Skeletal muscle tissue (tissue), 4 donors: Measurements from ENCODE around the gene MYO9B. TPM values are rescaled to one million over a fixed set of nuclear protein-coding genes. Genes with fewer than 3 reads are reported as not detected.
"Not testable (repeated sequence)": the region's sequence is repeated elsewhere in the genome, so short reads cannot be mapped to it uniquely, and the experiment has no call there.

ENCODE experiments used
- H3K27ac ChIP-seq: one replicate; pipeline ENCODE4 v1.7.0; 2013; ENCODE audit warnings: mild to moderate bottlenecking, low read depth, low read length, inconsistent platforms
- H3K27me3 ChIP-seq, 3 donors: one replicate each; pipeline ENCODE4 v1.7.0; 2013; ENCODE audit warnings: low read length in 3 of 3; ENCODE audit not compliant: control insufficient read depth in 3 of 3, insufficient read depth in 3 of 3
- H3K36me3 ChIP-seq, 3 donors: one replicate each; pipeline ENCODE4 v1.7.0; 2013; ENCODE audit warnings: low read length in 3 of 3; ENCODE audit not compliant: control insufficient read depth in 3 of 3, insufficient read depth in 3 of 3
- H3K4me1 ChIP-seq, 3 donors: one replicate each; pipeline ENCODE4 v1.7.0; 2013; ENCODE audit warnings: low read length in 3 of 3, mild to moderate bottlenecking in 3 of 3; ENCODE audit not compliant: control insufficient read depth in 3 of 3, insufficient read depth in 3 of 3
- H3K4me3 ChIP-seq, 3 donors: one replicate each; pipeline ENCODE4 v1.7.0; 2013; ENCODE audit warnings: low read length in 3 of 3
- H3K9ac ChIP-seq, 3 donors: one replicate each; pipeline ENCODE4 v1.7.0; 2013; ENCODE audit warnings: low read length in 3 of 3, mild to moderate bottlenecking in 3 of 3, moderate library complexity in 2 of 3, low read depth in 1 of 3
- H3K9me3 ChIP-seq, 3 donors: one replicate each; pipeline ENCODE4 v1.7.0; 2013; ENCODE audit warnings: low read length in 3 of 3; ENCODE audit not compliant: control insufficient read depth in 3 of 3
- total RNA-seq: library from RNA; depleted of rRNA; stranded (reverse); fragments of >200 nt; gene quantifications from one replicate; pipeline ENCODE4 v1.2.3, GENCODE V29; 2014
- donor health status: Osteomylitis.

The MYO9B gene
- total RNA-seq, 1 donor from 2014 or later = 12.5 TPM

DNA sequence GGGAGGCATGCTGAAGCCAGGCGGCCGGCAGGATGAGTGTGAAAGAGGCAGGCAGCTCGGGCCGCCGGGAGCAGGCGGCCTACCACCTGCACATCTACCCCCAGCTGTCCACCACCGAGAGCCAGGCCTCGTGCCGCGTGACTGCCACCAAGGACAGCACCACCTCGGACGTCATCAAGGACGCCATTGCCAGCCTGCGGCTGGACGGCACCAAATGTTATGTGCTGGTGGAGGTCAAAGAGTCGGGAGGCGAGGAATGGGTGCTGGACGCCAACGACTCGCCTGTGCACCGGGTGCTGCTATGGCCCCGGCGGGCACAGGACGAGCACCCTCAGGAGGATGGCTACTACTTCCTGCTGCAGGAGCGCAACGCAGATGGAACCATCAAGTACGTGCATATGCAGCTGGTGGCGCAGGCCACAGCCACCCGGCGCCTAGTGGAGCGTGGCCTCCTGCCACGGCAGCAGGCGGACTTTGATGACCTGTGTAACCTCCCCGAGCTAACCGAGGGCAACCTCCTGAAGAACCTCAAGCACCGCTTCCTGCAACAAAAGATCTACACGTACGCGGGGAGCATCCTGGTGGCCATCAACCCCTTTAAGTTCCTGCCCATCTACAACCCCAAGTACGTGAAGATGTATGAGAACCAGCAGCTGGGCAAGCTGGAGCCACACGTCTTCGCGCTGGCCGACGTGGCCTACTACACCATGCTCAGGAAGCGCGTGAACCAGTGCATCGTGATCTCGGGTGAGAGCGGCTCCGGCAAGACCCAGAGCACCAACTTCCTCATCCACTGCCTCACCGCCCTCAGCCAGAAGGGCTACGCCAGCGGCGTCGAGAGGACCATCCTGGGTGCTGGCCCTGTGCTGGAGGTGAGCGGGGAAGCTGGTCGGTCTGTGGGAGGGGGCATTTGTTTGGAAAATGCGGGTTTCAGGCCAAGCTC is 26.4 kb downstream of the MYO9B start:
- peaks cover 8 to 16% (median 14%) of the 10 kb centered on the region in 3 donors for H3K36me3 ChIP-seq
- H3K9ac ChIP-seq = no peak overlapping the region
- no peak overlapping the region for H3K27ac ChIP-seq

DNA sequence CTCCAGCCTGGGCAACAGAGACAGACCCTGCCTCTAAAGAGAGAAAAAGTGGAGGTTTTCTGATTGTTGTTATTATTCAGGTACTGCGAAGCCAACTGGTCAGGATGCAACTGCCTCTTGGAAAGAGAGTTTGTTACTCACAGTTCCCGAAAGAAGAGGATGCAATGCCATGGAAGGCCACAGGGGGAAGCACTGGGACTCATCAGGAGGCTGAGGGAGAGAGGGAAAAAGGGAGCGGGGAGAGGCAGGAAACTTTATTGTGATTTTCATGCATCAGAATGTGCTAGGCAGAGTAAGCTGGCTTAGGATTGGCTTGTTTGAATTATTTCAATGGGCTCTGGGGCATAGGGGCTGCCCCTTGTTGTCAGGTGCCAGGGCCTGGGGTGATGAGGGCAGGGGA is 27.6 kb downstream of the MYO9B start:
- H3K9ac ChIP-seq = no peak overlapping the region

More for the DNA sequence above, 26.4 kb downstream of the MYO9B start:
- Histone ChIP-seq H3K9me3 (no peaks in the 10 kb centered on the region), H3K27me3 (no peaks in the 10 kb centered on the region), H3K4me3 (no peak overlapping the region), H3K4me1 (peaks cover 0 to 4% (median 2%) of the 10 kb centered on the region in 3 donors)

DNA sequence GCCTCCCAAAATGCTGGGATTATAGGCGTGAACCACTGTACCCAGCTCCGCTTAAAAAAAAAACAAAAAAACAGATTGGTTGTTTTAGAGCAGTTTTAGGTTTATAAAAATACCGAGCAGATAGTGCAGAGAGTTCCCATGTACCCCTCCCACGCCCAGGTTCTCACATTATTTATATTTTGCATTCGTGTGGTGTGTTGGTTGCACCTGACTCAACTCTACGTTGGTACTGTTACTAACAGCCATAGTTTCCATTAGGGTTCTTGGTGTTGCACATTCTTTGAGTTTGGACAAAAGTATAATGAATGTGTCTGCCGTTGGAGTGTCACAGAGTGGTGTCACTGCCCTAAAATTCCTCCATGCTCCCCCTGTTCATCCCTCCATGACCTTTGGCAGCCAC is 29.1 kb downstream of the MYO9B start:
- Histone ChIP-seq H3K4me3 (no peak overlapping the region), H3K27ac (no peak overlapping the region), H3K36me3 (peaks cover 8 to 16% (median 14%) of the 10 kb centered on the region in 3 donors), H3K9ac (no peak overlapping the region), H3K27me3 (no peaks in the 10 kb centered on the region), H3K9me3 (no peaks in the 10 kb centered on the region), H3K4me1 (peaks cover 8 to 15% (median 12%) of the 10 kb centered on the region in 3 donors)

More for the DNA sequence above, 27.6 kb downstream of the MYO9B start:
- no peak overlapping the region for H3K27ac ChIP-seq
- no peak overlapping the region for H3K4me3 ChIP-seq
- no peaks in the 10 kb centered on the region for H3K27me3 ChIP-seq
- H3K9me3 ChIP-seq = no peaks in the 10 kb centered on the region
- peaks cover 8 to 10% (median 10%) of the 10 kb centered on the region in 3 donors for H3K4me1 ChIP-seq
- H3K36me3 ChIP-seq = peaks cover 8 to 16% (median 14%) of the 10 kb centered on the region in 3 donors

DNA sequence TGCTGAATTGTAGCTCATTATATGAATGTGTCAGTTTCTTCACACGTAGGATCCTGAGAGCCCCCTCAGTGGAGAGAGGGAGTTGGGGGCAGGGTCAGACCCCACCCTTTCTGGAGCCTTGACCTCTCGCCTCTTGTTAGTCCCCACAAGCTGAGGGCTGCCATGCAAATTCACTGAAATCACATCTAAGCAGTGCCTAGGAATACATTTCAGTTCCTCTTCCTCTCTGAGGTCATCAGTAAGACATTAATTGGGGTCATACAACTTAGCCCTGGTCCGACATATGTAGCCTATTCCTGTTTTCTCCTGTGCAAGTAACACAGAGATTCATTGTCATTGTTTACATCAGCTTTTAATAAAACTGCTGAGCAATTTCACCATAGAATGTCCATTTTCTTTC is 30.0 kb downstream of the MYO9B start:
- Histone ChIP-seq H3K27me3 (no peaks in the 10 kb centered on the region), H3K9me3 (no peaks in the 10 kb centered on the region), H3K27ac (no peak overlapping the region), H3K4me1 (peaks cover 8 to 15% (median 12%) of the 10 kb centered on the region in 3 donors), H3K36me3 (peaks cover 8 to 16% (median 14%) of the 10 kb centered on the region in 3 donors), H3K4me3 (no peak overlapping the region), H3K9ac (no peak overlapping the region)

DNA sequence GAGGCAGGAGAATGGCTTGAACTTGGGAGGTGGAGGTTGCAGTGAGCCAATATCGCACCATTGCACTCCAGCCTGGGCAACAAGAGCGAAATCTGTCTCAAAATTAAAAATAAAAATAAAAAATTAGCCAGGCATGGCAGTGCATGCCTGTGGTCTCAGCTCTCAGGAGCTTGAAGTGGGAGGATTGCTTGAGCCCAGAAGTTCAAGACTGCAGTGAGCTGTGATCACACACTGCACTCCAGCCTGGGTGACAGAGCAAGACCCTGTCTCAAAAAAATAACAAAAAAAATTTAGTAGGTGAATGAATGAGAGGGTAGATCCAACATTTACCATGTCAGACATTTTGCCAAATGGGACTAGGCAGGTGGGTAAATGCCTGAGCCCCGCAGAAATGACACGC is 31.4 kb downstream of the MYO9B start:
- Histone ChIP-seq H3K4me1 (peaks cover 8 to 21% (median 15%) of the 10 kb centered on the region in 3 donors), H3K9ac (peak overlapping the region in 1 of 3 donors; percentile 25), H3K36me3 (peaks cover 8 to 12% (median 11%) of the 10 kb centered on the region in 3 donors)
- not testable (repeated sequence) for H3K27me3 ChIP-seq, H3K9me3 ChIP-seq, H3K4me3 ChIP-seq, H3K27ac ChIP-seq

DNA sequence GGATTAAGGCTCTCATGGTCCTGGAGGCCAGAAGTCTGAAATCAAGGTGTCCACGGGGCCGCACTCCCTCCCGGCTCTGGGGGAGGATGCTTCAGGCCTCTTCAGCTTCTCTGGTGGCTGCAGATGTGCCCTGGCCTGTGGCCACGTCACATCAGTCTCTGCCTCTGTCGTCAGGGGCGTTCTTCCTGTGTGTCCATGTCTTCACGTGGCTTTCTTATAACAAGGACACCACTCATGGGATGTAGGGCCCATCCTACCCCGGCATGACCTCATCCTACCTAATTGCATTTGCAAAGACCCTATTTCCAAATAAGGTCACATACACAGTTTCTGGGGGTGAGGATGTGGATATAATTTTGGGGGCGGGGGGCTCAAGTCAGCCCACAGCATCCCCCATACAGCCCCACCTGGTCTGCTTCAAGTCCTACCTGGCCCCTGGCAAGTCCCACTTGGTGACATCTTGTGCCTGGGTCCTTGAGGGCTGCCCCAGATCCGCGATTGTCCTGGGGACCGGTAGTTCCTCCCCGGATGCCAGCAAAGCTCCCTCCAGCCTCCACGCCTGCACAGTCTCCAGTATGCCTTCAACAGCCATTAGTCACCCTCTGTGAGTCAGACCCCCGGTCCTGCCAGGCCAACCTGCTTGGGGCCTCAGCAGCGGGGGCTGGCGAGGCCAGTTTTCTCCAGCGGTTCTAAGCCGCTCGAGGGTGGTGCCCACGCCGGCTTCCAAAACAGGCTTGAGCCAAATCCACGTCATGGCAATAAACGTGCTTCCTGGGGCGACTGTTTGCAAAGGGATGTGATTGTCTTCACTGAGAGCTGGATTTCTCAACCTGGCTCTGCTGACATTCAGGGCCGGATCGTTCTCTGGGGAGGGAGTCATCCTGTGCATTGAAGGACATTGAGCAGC is 32.2 kb downstream of the MYO9B start:
- no peaks in the 10 kb centered on the region for H3K27me3 ChIP-seq
- peaks cover 11 to 24% (median 19%) of the 10 kb centered on the region in 3 donors for H3K4me1 ChIP-seq
- H3K9ac ChIP-seq = peak overlapping the region in 2 of 3 donors; percentile 20 to 25
- H3K9me3 ChIP-seq = no peaks in the 10 kb centered on the region
- peak overlapping the region; percentile 52 for H3K27ac ChIP-seq
- H3K4me3 ChIP-seq = no peak overlapping the region
- peaks cover 4 to 7% (median 6%) of the 10 kb centered on the region in 3 donors for H3K36me3 ChIP-seq

DNA sequence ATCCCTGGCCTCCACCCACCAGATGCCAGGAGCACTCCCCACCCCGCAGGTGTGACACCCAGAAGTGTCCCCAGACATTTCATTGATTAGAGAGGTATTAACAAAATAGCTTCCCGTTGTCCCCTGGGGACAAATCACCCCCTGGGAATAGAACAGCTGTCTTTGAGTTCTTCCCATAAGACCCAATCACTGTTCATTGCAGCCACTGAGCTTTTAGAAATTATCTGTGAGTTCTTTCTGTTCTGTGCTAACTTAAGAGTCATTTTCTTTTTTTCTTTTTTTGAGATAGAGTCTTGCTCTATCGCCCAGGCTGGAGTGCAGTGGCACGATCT is 32.8 kb downstream of the MYO9B start:
- Histone ChIP-seq H3K27me3 (no peaks in the 10 kb centered on the region), H3K27ac (peak overlapping the region; percentile 52), H3K4me3 (no peak overlapping the region), H3K9ac (no peak overlapping the region), H3K4me1 (peaks cover 11 to 25% (median 19%) of the 10 kb centered on the region in 3 donors), H3K36me3 (peaks cover 0 to 4% (median 2%) of the 10 kb centered on the region in 3 donors), H3K9me3 (no peaks in the 10 kb centered on the region)

DNA sequence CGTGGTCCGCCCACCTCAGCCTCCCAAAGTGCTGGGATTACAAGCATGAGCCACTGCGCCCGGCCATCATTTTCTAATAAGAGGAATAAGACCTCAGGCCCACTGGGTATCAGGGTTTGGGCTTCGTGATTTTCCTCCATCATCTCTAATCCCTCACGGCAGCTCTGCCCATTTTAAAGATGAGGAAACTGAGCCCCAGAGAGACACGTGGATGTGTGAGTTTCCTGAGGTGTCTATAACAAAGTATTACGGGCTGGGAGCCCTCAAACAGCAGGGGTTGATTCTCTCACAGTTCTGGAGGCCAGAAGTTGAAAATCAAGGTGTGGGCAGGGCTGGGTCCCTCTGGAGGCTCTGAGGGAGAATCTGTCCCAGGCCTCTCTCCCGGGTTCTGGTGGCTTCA is 33.7 kb downstream of the MYO9B start:
- Histone ChIP-seq H3K4me3 (no peak overlapping the region), H3K27me3 (no peaks in the 10 kb centered on the region), H3K27ac (peak overlapping the region; percentile 54), H3K9me3 (no peaks in the 10 kb centered on the region), H3K4me1 (peaks cover 11 to 31% (median 19%) of the 10 kb centered on the region in 3 donors), H3K36me3 (peaks cover 0 to 4% (median 2%) of the 10 kb centered on the region in 3 donors), H3K9ac (no peak overlapping the region)

DNA sequence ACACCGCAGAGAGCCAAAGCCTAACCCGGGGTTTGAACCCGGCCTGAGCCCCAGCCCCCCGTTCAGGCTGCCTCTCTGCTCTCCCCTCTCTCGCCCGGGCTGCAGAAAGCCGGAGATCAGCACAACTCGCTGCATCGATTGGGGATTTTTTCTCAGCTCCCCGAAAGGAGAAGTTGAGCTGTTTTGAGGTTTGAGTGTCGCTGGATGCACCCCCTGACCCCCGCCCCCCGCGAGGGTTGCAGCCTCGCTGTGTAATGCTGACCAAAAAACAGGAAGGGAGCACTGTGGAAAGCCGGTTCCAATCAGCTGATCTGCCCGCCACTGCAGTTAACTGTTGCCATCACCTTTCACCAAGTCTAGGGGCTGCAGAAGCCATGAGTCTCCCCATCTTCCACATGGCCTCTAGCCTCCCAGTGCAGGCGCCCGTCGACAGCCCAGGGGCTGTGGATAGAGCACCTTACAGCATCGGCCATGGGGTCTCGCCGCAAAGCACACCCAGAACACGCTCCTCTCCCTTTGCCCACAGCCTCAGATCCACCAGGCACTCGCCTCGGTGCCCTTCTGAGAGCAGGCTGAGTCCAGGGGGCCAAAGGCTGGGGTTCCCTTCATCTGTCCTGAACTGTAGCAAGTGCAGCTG is 34.5 kb downstream of the MYO9B start:
- H3K36me3 ChIP-seq = peaks cover 0 to 4% (median 2%) of the 10 kb centered on the region in 3 donors
- peak overlapping the region; percentile 66 for H3K27ac ChIP-seq
- no peaks in the 10 kb centered on the region for H3K27me3 ChIP-seq
- no peak overlapping the region for H3K9ac ChIP-seq
- H3K9me3 ChIP-seq = no peaks in the 10 kb centered on the region
- no peak overlapping the region for H3K4me3 ChIP-seq
- H3K4me1 ChIP-seq = peaks cover 11 to 31% (median 19%) of the 10 kb centered on the region in 3 donors
